Measurements from ENCODE around the gene UBXN7.
"Not testable (repeated sequence)": the region's sequence is repeated elsewhere in the genome, so short reads cannot be mapped to it uniquely, and the experiment has no call there.

UBXN7 gene

GRCh38 chr3:196418601-196419000 is 13.6 kb downstream of the UBXN7 start:
- DNase-seq: no peak

GRCh38 chr3:196414469-196414868 is 17.8 kb downstream of the UBXN7 start:
- DNase-seq: no peak

GRCh38 chr3:196412704-196413103 is 19.5 kb downstream of the UBXN7 start:
- no peak for DNase-seq

GRCh38 chr3:196409409-196409808 is 22.8 kb downstream of the UBXN7 start:
- DNase-seq: no peak

GRCh38 chr3:196408565-196409300 is 23.5 kb downstream of the UBXN7 start:
- no peak for DNase-seq

- DNase-seq: no peak
Measured at GRCh38 chr3:196406811-196407470, 25.3 kb downstream of the UBXN7 start.

- DNase-seq: no peak
Measured at GRCh38 chr3:196400331-196400730, 31.9 kb downstream of the UBXN7 start.

GRCh38 chr3:196399485-196399945 is 32.7 kb downstream of the UBXN7 start:
- DNase-seq: no peak

GRCh38 chr3:196398782-196399181 is 33.4 kb downstream of the UBXN7 start:
- no peak for DNase-seq

- DNase-seq: no peak
Measured at GRCh38 chr3:196397941-196398340, 34.3 kb downstream of the UBXN7 start.

- no peak for DNase-seq
Measured at GRCh38 chr3:196390116-196390515, 42.1 kb downstream of the UBXN7 start.

- no peak for DNase-seq
Measured at GRCh38 chr3:196388956-196389355, 43.3 kb downstream of the UBXN7 start.

GRCh38 chr3:196387941-196388340 is 44.3 kb downstream of the UBXN7 start:
- DNase-seq: not testable (repeated sequence)

- not testable (repeated sequence) for DNase-seq
Measured at GRCh38 chr3:196386797-196387196, 45.4 kb downstream of the UBXN7 start.

GRCh38 chr3:196386034-196386433 is 46.2 kb downstream of the UBXN7 start:
- DNase-seq: not testable (repeated sequence)

- not testable (repeated sequence) for DNase-seq
Measured at GRCh38 chr3:196385446-196385845, 46.8 kb downstream of the UBXN7 start.

GRCh38 chr3:196378146-196378841 is 53.9 kb downstream of the UBXN7 start:
- DNase-seq: no peak

- DNase-seq: no peak
Measured at GRCh38 chr3:196377321-196377720, 54.9 kb downstream of the UBXN7 start.

- DNase-seq: no peak
Measured at GRCh38 chr3:196365736-196366135, 66.5 kb downstream of the UBXN7 start.

GRCh38 chr3:196360586-196360985 is 71.6 kb downstream of the UBXN7 start:
- DNase-seq: no peak

GRCh38 chr3:196358540-196358939 is 73.7 kb downstream of the UBXN7 start:
- DNase-seq: not testable (repeated sequence)

- no peak for DNase-seq
Measured at GRCh38 chr3:196357905-196358304, 74.3 kb downstream of the UBXN7 start.

GRCh38 chr3:196356556-196356955 is 75.7 kb downstream of the UBXN7 start:
- DNase-seq: no peak

- no peak for DNase-seq
Measured at GRCh38 chr3:196355668-196356067, 76.6 kb downstream of the UBXN7 start.
